Lung (tissue), 12 donors: ENCODE results near the gene EBF4. TPM values are rescaled to one million over a fixed set of nuclear protein-coding genes. Genes with fewer than 3 reads are reported as not detected.

Source experiments
- ATAC-seq: fragments of 200-7000 bp; cut with Tn5 transposase; one replicate; pipeline ENCODE4 v1.9.1; 2020; ENCODE audit warnings: moderate number of reproducible peaks; ENCODE audit not compliant: insufficient read depth, low FRiP score
- DNase-seq, 3 donors: peaks; one replicate each; pipeline ENCODE4 v3.0.0-alpha.2; 2013 to 2017
- H3K27ac ChIP-seq, 2 donors: one replicate each; pipeline ENCODE4 v1.5.1; 2013; ENCODE audit warnings: mild to moderate bottlenecking in 2 of 2, moderate library complexity in 2 of 2, control low read depth in 1 of 2, inconsistent platforms in 1 of 2, low read depth in 1 of 2, low read length in 1 of 2
- H3K27me3 ChIP-seq, 3 donors: one replicate each; pipeline ENCODE4 v1.5.1; 2013; ENCODE audit warnings: low read length in 2 of 3; ENCODE audit not compliant: control insufficient read depth in 3 of 3, insufficient read depth in 3 of 3
- H3K36me3 ChIP-seq, 4 donors: one replicate each; pipeline ENCODE4 v1.5.1; 2013; ENCODE audit warnings: low read length in 4 of 4, mild to moderate bottlenecking in 1 of 4, moderate library complexity in 1 of 4; ENCODE audit not compliant: control insufficient read depth in 4 of 4, insufficient read depth in 4 of 4
- H3K4me1 ChIP-seq, 5 donors: one replicate each; pipeline ENCODE4 v1.5.1; 2013; ENCODE audit warnings: low read length in 5 of 5, mild to moderate bottlenecking in 2 of 5, moderate library complexity in 1 of 5; ENCODE audit not compliant: control insufficient read depth in 5 of 5, insufficient read depth in 5 of 5
- H3K4me3 ChIP-seq: one replicate; pipeline ENCODE4 v1.5.1; 2013; ENCODE audit warnings: mild to moderate bottlenecking, control low read depth, moderate library complexity
- H3K9ac ChIP-seq, 2 donors: one replicate each; pipeline ENCODE4 v1.5.1; 2013; ENCODE audit warnings: low read length in 2 of 2, control low read depth in 1 of 2; ENCODE audit not compliant: insufficient read depth in 1 of 2
- H3K9me3 ChIP-seq, 4 donors: one replicate each; pipeline ENCODE4 v1.5.1; 2013; ENCODE audit warnings: low read length in 3 of 4, mild to moderate bottlenecking in 1 of 4, moderate library complexity in 1 of 4; ENCODE audit not compliant: control insufficient read depth in 4 of 4, insufficient read depth in 3 of 4
- CTCF ChIP-seq: IDR thresholded peaks from 2 replicates; pipeline ENCODE4 v1.5.1; 2012; ENCODE audit warnings: mild to moderate bottlenecking; ENCODE audit errors: control extremely low read depth, extremely low read depth
- WGBS, 2 donors: extraction: QIAGEN DNeasy Blood & Tissue Kit; methylation state at CpG; one replicate each; pipeline ENCODE4 v1.1.7; 2013; 5-methylcytosine and 5-hydroxymethylcytosine counted together
- polyA plus RNA-seq, 2 donors: library from polyadenylated mRNA; stranded (reverse); fragments of 200-250 nt; gene quantifications; one replicate each; pipeline ENCODE4 v1.2.1, GENCODE V29; 2013
- total RNA-seq, 2 donors: library from RNA; depleted of rRNA in 1 of 2; stranded (reverse); fragments of >200 nt in 1 of 2; gene quantifications; one replicate each; pipeline ENCODE4 v1.2.1, GENCODE V29; 2014 to 2021
- donor health status: control.
- donor health status: control.
- donor health status: Bipolar disorder and iron deficiency.
- donor health status: healthy.
- donor health status: DM: yes; HTN: yes; CAD: no.

Gene EBF4
- total and polyA plus RNA-seq, 4 donors = 5.8 to 15.8 (median 7.4) TPM

- no peak for DNase-seq
- WGBS, 2 donors = 79 to 87% methylated on average over 5 of the region's 5 CpGs
Observed at GRCh38 chr20:2699775-2700413, 7.3 kb downstream of the EBF4 start.

GRCh38 chr20:2700913-2701620 lies 8.5 kb downstream of the EBF4 start:
- WGBS, 2 donors = 73 to 85% methylated on average over 9 of the region's 9 CpGs
- Histone ChIP-seq H3K27ac (no peak overlapping the region), H3K4me1 (peaks cover 0 to 27% (median 6%) of the 10 kb centered on the region in 5 donors), H3K4me3 (no peak overlapping the region), H3K9me3 (peaks cover 0 to 2% (median 0%) of the 10 kb centered on the region in 4 donors), H3K9ac (no peak overlapping the region), H3K27me3 (peaks cover 0 to 6% (median 0%) of the 10 kb centered on the region in 3 donors), H3K36me3 (no peaks in the 10 kb centered on the region)
- no peak for TF ChIP-seq CTCF
- no peak for DNase-seq
- no peak for ATAC-seq

More at GRCh38 chr20:2699775-2700413, 7.3 kb downstream of the EBF4 start:
- Histone ChIP-seq H3K36me3 (no peaks in the 10 kb centered on the region), H3K9ac (no peak overlapping the region), H3K27ac (no peak overlapping the region), H3K27me3 (peaks cover 0 to 13% (median 0%) of the 10 kb centered on the region in 3 donors), H3K9me3 (peaks cover 0 to 2% (median 0%) of the 10 kb centered on the region in 4 donors), H3K4me3 (no peak overlapping the region), H3K4me1 (peaks cover 0 to 28% (median 6%) of the 10 kb centered on the region in 5 donors)
- no peak for ATAC-seq
- no peak for TF ChIP-seq CTCF

GRCh38 chr20:2701671-2702081 lies 9.1 kb downstream of the EBF4 start:
- DNase-seq (no peak), ATAC-seq (no peak)
- WGBS, 2 donors = 83 to 91% methylated on average over 5 of the region's 5 CpGs
- H3K4me3 ChIP-seq = no peak overlapping the region
- peaks cover 0 to 27% (median 6%) of the 10 kb centered on the region in 5 donors for H3K4me1 ChIP-seq
- no peak for TF ChIP-seq CTCF
- H3K9ac ChIP-seq = no peak overlapping the region
- peaks cover 0 to 2% (median 0%) of the 10 kb centered on the region in 4 donors for H3K9me3 ChIP-seq
- H3K27me3 ChIP-seq = peaks cover 0 to 6% (median 0%) of the 10 kb centered on the region in 3 donors
- H3K36me3 ChIP-seq = no peaks in the 10 kb centered on the region
- no peak overlapping the region for H3K27ac ChIP-seq
